HG03060 (cell line): ENCODE measurements around the gene FAR2.

Experiments
- ATAC-seq: cut with Tn5 transposase; IDR thresholded peaks from one replicate; pipeline ENCODE4 v1.9.1; 2021; ENCODE audit warnings: low read depth, moderate number of reproducible peaks; ENCODE audit not compliant: unreplicated experiment

The FAR2 gene

DNA sequence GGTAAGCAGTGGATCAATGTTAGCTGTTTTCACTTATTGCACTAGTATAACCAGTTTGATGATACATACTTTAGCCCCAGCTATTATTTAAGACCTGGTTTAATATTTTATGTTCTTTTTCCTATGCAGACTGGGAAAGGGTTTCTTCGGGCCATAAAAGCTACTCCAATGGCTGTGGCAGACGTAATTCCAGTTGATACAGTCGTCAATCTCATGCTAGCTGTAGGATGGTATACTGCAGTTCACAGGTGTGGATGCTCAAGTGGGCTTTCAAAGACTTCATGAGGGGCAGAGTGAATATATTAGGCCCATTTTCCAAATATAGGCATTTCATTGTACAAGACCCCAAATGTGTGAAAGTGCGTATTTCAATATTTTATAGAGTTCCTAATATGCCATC is 161.8 kb downstream of the FAR2 start:
- no peak for ATAC-seq

DNA sequence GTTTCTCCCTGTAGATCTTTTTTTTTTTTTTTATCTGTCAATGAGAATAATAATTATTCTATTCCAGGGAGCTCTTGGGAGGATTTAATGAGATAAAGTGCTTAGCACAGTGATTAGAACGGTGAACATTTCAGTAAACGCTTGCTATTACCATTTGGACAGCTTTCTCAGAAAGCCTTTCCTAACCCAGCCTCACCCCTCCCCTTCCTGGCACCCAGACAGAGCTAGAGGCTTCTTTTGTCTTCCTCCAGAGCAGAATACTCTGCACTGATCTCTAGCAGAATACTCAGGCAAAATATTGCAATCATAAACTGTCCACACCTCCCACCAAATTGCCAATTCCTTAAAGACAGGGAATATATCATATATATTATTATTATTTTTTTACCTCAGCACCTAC is 165.3 kb downstream of the FAR2 start:
- ATAC-seq, result no peak

DNA sequence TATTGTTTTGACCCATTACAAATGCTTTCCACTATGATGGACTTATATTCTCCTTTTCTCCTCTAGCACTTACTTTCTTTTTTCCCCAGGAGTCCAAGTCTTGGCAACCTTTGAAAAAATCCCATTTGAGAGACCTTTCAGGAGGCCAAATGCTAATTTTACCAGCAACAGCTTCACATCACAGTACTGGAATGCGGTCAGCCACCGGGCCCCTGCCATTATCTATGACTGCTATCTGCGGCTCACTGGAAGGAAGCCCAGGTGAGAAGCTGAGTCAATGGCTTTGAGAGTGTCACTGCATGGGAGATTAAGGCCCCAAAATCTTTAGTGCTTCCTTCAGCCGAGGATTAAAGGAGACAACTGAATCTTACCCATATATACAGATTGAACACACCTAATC is 167.7 kb downstream of the FAR2 start:
- no peak for ATAC-seq

DNA sequence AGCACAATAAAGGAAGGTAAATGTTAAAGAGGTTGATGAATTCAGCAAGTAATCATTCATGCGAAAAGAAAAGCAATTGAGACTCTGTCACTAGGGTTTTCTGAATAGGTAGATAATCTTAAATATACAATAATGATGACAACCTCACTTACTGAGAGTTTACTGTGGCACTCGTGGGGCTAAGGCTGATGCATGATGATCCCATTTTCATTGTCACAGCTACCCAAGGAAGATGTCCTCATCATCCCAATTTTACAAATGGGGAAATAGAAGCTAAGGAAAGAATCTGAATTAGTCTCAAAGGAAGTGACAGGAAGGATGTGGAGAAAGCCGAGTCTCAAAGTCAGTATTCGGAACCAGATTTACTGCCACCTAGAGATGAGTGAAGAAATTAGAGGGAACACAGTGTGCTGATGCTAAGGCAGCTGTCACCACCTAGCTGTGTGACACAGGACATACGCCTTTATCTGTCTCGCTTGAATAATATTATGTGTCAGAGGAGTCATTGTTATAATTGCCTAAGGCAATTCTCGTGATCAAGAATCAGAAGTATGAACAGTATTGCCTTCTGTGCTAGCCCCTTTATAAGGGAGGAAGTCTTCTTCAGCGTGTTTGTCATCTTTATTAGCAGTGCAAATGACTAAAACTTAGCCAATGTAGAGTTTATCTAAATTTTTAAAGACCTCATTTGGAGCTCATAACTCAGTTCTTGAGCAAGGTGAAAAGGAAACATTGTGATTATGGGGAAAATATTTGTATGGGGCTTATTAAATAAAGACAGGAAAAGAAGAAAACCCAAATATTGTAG is 168.7 kb downstream of the FAR2 start:
- peak; percentile 98 for ATAC-seq

DNA sequence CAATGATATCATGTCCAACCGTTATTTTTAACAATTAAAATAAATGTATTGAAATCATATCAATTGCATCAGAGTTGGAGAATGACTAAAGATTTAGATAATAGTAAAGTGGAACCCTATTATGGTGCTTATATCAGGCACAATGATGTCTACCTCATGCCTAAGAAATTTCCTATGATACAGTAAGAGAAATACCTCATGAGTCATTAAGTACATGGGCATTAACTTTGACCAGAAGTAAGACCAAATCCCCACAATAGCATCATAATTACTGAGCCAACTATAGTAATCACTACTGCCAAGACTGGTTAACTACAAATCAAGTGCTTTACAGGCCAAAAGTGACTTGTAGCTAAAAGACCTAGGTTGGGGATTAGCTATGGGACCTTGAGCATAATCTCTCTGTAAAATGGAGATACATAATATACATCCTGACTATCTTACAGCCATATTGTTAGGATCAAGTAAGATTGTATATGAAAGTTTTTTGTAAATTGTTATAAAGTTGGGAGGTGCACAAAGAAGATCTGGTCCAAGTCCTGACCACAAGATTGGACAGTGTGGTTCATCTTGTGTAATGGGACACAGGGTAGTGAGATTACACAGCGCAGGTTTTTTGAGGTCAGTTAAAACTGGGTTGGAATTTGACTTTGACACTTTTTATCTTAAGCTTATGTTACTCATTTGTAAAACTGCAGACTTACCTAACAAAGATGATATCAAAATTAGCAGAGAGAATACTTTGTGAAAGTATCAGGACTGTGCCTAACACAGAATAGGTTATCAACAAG is 171.4 kb downstream of the FAR2 start:
- no peak for ATAC-seq

DNA sequence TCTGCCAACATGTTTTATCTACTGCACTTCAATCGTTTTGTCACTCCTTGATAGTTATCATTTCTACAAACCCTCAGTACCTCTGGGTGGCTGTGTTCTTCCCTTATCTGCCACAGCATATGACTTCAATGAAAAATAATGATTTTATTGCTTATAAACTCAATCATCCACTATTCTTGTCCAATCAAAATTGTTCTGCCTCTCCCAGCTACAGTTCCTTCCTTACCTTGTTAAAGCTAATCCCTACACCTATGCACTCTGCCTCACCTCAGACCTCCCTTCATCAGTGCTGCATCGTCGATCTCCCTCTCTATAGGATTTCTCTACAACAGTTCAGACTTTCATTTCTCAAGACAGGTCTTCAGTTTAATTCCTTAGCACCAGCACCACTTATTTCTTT is 173.1 kb downstream of the FAR2 start:
- ATAC-seq, result no peak

DNA sequence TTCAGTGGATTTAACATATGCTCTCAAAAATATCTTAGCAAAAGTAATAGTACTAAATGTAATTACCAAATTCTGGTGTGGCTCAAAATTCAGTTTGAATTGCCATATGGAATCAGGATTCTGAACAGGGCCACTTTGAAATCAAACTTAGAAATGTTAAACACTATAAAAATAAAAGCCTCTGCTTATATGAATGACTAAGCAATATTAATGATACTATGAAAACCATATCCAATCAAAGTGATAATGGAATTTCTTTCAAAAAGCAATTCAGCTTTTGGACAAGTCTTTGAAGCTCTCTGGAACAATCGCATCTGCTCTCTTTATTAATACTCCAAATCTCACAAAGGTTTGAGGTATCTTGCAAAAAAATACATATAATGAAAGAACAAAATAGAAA is 180.3 kb downstream of the FAR2 start:
- ATAC-seq, result no peak

DNA sequence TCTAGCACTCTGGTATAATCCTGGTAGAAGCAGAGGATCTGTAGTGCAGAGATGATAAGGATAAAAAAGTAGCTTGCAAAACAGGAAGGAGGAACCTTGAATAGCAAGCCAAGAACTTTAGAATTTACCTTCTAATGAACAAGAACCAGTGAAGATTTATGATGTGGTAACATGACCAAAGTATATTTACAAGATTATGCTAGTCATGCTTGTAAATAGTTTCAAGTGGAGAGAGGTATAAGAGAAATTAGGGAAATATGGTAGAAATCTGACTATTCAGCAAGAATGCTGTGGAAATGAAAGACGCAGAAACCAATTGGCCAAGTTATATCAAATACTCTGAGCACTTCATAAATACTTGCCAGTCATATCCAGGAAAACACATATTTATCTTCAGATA is 184.1 kb downstream of the FAR2 start:
- ATAC-seq, result no peak

DNA sequence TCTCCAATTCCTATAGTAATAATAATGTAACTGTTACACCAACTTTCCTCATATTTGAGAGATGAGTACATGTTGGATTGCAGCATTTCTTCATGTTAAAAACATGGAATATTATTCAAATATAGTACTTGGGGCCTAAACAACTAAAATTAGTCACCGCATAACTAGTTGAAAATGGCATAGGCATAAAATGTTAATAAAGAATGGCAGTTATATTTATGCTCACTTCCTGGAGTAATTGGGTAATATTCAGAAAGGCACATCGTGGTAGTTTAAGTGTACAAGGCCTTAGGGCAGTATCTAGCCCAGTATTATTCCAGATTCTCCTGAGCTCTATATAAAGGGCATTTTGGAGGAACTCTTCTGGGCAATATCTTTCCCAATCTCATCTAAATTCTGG is 185.9 kb downstream of the FAR2 start:
- ATAC-seq, result no peak

DNA sequence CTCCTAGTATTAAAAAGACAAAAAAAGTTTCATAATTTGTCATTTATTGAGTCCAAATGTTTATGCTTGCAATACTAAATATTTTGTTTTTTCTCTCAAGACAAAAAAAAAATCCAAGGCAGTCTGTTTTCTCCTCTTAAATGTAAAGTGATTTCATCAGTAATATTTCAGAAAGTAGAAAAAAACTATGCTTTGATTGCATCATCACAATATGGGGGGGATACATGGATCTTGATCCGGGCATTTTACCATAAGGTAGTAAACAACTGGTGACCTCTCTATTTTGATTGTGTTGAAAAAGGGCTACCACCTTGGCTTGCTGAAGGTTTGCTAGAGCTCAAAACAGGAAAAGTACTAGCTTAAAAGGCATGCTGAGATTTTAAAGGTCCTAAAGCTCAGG is 188.2 kb downstream of the FAR2 start:
- no peak for ATAC-seq

DNA sequence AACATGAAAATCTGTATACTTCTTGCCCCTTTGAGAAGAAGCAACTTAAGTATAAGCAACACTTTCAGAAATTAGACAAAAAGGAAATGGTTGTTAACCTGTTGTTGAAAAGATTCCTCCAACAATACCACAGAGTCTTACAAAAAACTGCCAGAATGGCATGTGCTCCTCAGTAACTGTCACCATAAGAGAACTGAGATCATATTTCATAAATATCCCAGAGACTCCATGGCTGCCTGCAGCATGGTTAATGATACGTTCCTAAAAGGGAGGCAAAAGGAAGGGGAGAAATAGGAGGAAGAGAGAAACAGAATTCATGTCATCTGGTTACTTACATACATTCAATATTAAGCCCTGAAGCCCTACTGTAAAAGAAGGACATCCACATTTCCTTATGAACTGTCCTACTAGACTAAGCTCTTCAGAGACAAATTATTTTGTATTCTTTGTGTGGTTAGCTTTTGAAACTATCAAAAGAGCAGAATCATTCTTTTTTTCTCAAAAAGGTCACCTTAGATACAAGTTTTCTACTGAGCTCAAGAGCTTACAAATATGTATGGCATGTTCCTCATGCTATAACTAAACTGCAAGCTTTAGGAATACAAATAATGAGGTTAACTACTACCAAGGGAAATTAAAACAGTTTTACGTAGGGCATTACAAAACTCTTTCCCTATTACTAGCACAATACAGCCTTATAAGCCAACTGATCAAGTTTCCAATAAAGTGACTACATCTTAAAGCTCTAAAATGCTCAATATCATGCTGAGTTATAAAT is 194.1 kb downstream of the FAR2 start:
- no peak for ATAC-seq

DNA sequence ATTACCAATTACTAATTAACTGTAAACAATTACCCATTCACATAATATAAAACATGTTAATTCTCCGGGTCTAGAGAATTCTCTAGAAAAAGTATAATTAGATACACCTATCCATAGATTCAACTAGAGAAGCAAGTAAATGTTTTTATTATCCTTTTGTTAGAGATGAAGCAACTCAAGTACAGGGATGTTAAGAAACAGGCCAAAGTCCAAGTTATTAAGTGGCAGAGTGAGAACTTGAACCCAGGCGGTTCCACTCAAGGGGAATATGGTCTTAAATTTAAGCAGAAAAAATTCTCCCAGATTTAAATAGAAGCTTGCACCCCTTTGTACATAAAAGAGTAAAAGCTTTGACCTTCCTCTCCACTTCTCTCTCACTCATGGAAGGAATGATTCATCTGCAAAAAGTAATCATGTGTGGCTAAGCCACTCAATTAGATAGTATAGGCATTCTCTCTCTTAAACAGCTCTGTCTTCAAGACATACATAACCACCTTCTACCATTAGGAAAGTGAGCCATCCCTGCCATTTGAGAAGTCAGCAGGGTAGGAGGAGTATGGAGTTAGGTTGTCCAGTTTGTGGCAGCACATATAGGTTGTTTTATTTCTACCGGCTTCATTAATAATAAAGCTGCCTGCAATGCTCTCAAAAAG is 197.8 kb downstream of the FAR2 start:
- no peak for ATAC-seq

DNA sequence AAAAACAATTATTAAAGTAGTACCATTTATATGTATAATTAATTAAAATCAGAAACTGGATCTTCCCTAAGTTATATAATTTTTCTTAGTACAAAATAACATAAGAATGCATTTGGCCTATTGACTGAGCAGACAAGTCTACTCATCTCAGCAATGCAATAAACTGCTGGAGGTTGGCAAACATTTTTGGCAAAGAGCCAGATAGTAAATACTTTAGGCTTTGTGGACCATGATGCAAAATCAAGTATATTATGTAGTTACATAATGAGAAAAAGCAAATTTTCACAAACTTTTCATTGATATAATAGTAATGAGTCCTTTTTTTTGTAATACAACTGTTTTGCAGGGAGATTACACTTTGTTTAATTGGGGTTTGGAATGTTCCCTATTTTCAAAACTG is 201.0 kb downstream of the FAR2 start:
- ATAC-seq, result no peak

DNA sequence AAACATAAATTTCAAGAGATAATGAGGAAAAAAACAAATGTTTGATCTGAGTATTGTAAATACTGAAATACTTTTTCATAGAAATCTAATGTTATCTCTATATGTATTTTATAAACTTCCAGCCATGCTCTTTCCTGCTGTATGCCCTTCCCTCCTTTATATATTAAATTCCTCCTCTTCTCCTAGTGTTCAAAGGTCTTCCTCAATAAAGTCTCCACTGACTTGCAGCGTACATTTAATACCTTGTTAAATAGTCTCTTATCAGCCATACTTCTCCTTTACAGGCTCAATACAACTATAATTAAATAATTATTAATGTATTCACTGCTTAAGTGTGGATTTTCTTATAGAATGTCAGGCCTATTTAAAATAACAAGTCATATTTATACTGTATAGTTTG is 205.9 kb downstream of the FAR2 start:
- ATAC-seq, result no peak

DNA sequence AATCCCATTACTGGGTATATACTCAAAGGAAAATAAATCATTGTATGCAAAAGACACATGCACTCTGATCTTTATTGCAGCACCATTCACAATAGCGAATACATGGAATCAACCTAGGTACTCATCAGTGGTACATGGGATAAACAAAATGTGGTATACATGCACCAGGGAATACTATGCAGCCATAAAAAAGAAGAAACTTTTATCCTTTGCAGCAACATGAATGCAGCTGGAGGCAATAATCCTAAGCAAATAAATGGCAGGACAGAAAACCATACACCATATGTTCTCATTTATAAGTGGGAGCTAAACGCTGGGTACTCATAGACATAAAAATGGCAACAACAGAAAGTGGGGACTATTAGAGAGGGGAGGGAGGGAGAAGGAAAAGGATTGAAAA is 216.0 kb downstream of the FAR2 start:
- ATAC-seq, result no peak

DNA sequence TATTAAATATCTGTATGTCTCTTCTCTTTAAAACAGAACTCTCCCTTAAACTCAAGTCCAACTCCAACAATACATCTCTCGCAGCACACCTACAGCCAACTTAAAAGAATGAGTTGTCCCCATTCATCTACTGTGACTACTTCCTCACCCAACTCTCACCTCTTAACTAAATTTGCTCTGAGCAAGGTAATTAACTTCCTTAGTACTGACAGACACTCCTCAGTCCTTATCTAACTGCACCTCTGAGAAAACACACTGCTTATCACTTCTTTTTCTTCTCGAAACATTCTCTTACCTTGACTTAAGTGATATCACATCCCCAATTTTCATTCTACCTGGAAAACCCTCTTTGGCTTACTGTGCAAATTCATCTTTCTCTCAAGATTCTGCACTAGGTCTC is 224.9 kb downstream of the FAR2 start:
- ATAC-seq, result no peak

DNA sequence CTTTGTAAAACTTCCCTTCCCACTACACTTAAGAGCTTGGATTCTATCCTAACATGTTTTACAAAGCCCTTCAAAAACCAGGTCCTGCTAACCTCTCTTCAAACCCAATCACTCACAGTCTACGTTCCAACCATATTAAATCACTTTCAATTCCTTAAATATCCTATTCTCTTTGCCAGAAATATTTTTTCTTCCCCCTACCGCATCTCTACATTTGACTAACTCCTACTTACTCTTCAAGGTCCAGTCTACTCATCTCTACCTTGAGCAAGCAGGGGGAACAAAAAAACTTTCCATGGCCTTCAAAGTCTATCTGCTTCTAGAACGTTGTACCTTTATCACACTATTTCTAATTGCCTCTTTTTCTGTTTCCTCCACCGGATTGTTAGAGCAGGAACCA is 225.8 kb downstream of the FAR2 start:
- ATAC-seq, result no peak

DNA sequence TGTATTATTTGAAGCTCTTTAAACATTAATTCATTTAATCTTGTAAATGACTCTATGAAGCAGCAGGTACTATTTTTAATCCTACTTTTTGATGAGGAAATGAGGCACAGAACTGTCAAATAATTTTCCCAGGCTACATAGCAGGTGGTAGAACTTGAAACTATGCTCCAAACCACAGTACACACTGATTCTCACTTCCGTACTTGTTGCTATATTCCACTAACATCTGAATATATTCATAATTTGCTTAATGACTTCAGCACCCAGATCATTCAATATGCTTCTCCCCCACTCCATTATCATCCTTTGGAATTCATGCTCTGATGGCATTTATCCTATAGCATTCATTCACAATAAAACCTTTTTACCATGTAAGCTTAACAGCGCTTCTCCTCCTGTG is 227.0 kb downstream of the FAR2 start:
- no peak for ATAC-seq

DNA sequence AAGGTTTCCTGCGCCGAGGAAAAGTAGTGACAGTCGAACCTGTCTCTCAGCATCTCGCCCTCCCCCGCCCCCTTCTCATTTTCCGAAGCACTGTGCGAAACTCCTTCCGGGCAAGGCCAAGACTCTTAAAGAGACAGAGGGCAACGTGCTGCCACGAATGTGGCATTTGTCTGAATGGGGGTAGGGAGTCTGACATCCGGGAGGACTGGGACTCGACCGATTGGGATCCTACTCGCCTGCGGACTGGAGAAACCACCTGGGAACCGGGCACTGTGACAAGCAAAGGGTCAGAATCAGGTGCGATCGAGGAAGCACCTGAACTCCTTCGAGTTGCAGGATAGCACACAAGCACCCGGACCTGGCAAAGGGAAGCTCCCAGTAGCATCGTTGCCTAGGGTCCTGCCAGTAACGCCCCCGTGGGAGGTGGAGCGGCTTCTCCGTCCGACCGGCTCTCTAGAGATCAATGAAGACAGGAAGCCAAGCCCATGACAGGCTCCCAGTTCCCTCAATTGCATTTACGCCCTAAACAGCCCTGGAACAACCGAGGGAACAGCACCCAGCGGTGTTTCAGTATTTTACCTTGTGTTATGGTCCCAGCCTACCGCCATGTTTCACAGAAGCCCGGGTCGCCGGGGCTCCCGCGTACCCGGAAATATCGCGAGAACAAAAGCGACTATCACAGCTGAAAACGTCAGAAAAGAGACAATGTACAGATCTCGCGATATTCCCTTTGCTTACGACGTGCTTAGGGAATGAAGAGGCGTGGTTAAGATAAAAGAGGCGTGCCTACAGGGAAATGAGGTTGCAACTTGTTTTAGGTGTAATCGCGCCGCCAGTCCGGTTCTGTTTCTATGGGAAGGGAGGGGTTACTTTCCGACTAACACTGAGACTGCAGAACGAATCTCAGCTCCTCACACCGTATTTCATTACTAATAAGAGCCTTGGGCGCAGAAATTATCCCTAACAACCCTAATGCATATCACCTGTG is 231.8 kb downstream of the FAR2 start, which contains the start of gene ERGIC2:
Gene ERGIC2, minus strand, starts transcription at position 637 of the 988 bp plus-strand sequence. CDS start 9,539 bp downstream, outside the sequence.
- ATAC-seq, result peak; percentile 98
